ENCODE data around the gene ZDHHC5. TPM values are rescaled to one million over a fixed set of nuclear protein-coding genes. Genes with fewer than 3 reads are reported as not detected.

The ZDHHC5 gene
- total and polyA plus RNA-seq, 2 donors (not counting 1 experiment from before 2014, with no cell fraction given), result 31.5 to 53.8 TPM

- H3K4me3 Mint-ChIP-seq, result no peak overlapping the region
- Histone ChIP-seq H3K9ac (ENCODE audit: low read length) (no peak overlapping the region), H3K4me1 (ENCODE audit: control insufficient read depth in 2 of 2, insufficient read depth in 2 of 2, low read length in 2 of 2) (peaks cover 18 to 20% of the 10 kb centered on the region in 2 donors), H3K4me3 (ENCODE audit: control extremely low read depth in 1 of 5, extremely low read depth in 1 of 5, insufficient read depth in 1 of 5, low read depth in 2 of 5, low read length in 4 of 5) (no peak overlapping the region), H3K27ac (ENCODE audit: low read length in 2 of 2) (no peak overlapping the region), H3K36me3 (replicated peaks in 1 of 2; ENCODE audit: control extremely low read depth in 1 of 2, control insufficient read depth in 1 of 2, extremely low read depth in 1 of 2, insufficient read depth in 2 of 2, low read length in 1 of 2) (no peaks in the 10 kb centered on the region), H3K4me2 (replicated peaks; ENCODE audit: low read depth, low read length, poor library complexity, severe bottlenecking) (no peak overlapping the region), H4K20me1 (ENCODE audit: control insufficient read depth, insufficient read depth, low read length, poor library complexity, severe bottlenecking) (no peaks in the 10 kb centered on the region), H3K79me2 (ENCODE audit: control insufficient read depth, insufficient read depth, low read length) (no peaks in the 10 kb centered on the region), H2AFZ (ENCODE audit: insufficient read depth, low read depth, low read length, poor library complexity, severe bottlenecking) (no peak overlapping the region), H3K27me3 (replicated peaks in 1 of 4; ENCODE audit: control extremely low read depth in 1 of 4, control insufficient read depth in 3 of 4, insufficient read depth in 4 of 4, low read length in 3 of 4) (peaks cover 0 to 58% (median 14%) of the 10 kb centered on the region in 4 experiments), H3K9me3 (ENCODE audit: control extremely low read depth in 1 of 3, control insufficient read depth in 2 of 3, insufficient read depth in 1 of 3, low read length in 2 of 3) (peaks cover 0 to 3% (median 0%) of the 10 kb centered on the region in 3 donors)
- ChIA-PET CTCF (interaction anchor here (0.6 to 5.4 kb wide), 4 partner anchors 9 to 177 kb away, joined by 3 to 23 read pairs (median 6); no protein-coding TSS in a partner anchor), POLR2A (no interaction called here)
- TF ChIP-seq EZH2 (IDR thresholded peaks at IDR 0.05; ENCODE audit: borderline replicate concordance, insufficient read depth, low read depth, low read length, poor library complexity, severe bottlenecking) (no peak), CTCF (IDR thresholded peaks at IDR 0.05) (no peak)
- intact Hi-C loops (cut with micrococcal nuclease), result no loop called here
- peaks cover 19% of the 10 kb centered on the region for H3K4me1 Mint-ChIP-seq
- no peak for DNase-seq
- H3K27ac Mint-ChIP-seq, result no peak overlapping the region
- no peak for ATAC-seq (ENCODE audit: low read depth)
- no peaks in the 10 kb centered on the region for H3K9me3 Mint-ChIP-seq (ENCODE audit: insufficient read depth)
- H3K27me3 Mint-ChIP-seq, result peaks cover 69% of the 10 kb centered on the region
Observed at GRCh38 chr11:57634311-57634710, 33.6 kb upstream of the ZDHHC5 start.

- Histone ChIP-seq H3K27me3 (replicated peaks in 1 of 4; ENCODE audit: control extremely low read depth in 1 of 4, control insufficient read depth in 3 of 4, insufficient read depth in 4 of 4, low read length in 3 of 4) (peaks cover 0 to 64% (median 14%) of the 10 kb centered on the region in 4 experiments), H4K20me1 (ENCODE audit: control insufficient read depth, insufficient read depth, low read length, poor library complexity, severe bottlenecking) (no peaks in the 10 kb centered on the region), H3K9me3 (ENCODE audit: control extremely low read depth in 1 of 3, control insufficient read depth in 2 of 3, insufficient read depth in 1 of 3, low read length in 2 of 3) (peaks cover 0 to 3% (median 0%) of the 10 kb centered on the region in 3 donors), H3K79me2 (ENCODE audit: control insufficient read depth, insufficient read depth, low read length) (no peaks in the 10 kb centered on the region), H3K4me3 (ENCODE audit: control extremely low read depth in 1 of 5, extremely low read depth in 1 of 5, insufficient read depth in 1 of 5, low read depth in 2 of 5, low read length in 4 of 5) (no peak overlapping the region), H3K9ac (ENCODE audit: low read length) (no peak overlapping the region), H3K27ac (ENCODE audit: low read length in 2 of 2) (no peak overlapping the region), H2AFZ (ENCODE audit: insufficient read depth, low read depth, low read length, poor library complexity, severe bottlenecking) (no peak overlapping the region), H3K4me2 (replicated peaks; ENCODE audit: low read depth, low read length, poor library complexity, severe bottlenecking) (no peak overlapping the region), H3K4me1 (ENCODE audit: control insufficient read depth in 2 of 2, insufficient read depth in 2 of 2, low read length in 2 of 2) (peaks cover 20 to 24% of the 10 kb centered on the region in 2 donors), H3K36me3 (replicated peaks in 1 of 2; ENCODE audit: control extremely low read depth in 1 of 2, control insufficient read depth in 1 of 2, extremely low read depth in 1 of 2, insufficient read depth in 2 of 2, low read length in 1 of 2) (no peaks in the 10 kb centered on the region)
- ChIA-PET POLR2A (interaction anchor here (0.7 kb wide), 1 partner anchor 84 kb away, joined by 4 read pairs; no protein-coding TSS in a partner anchor), CTCF (interaction anchor here (0.6 to 3.2 kb wide), 3 partner anchors 9 to 289 kb away, joined by 3 to 9 read pairs (median 3); no protein-coding TSS in a partner anchor)
- Mint-ChIP-seq H3K4me1 (peaks cover 21% of the 10 kb centered on the region), H3K27me3 (peaks cover 64% of the 10 kb centered on the region), H3K9me3 (ENCODE audit: insufficient read depth) (no peaks in the 10 kb centered on the region), H3K4me3 (no peak overlapping the region), H3K27ac (no peak overlapping the region)
- ATAC-seq (ENCODE audit: low read depth) (no peak), DNase-seq (no peak)
- 100% methylated on average over 6 of the region's 8 CpGs for WGBS (ENCODE audit: insufficient coverage)
- intact Hi-C loops (cut with micrococcal nuclease), result no loop called here
- TF ChIP-seq CTCF (IDR thresholded peaks at IDR 0.05) (no peak), EZH2 (IDR thresholded peaks at IDR 0.05; ENCODE audit: borderline replicate concordance, insufficient read depth, low read depth, low read length, poor library complexity, severe bottlenecking) (no peak)
Observed at GRCh38 chr11:57635246-57635645, 32.7 kb upstream of the ZDHHC5 start.
